ENCODE measurements around the gene MYH14. TPM values are rescaled to one million over a fixed set of nuclear protein-coding genes. Genes with fewer than 3 reads are reported as not detected.

MYH14 gene
- polyA plus RNA-seq, 1 donor from 2014 or later, result not detected

GRCh38 chr19:50277966-50278580 is 74.7 kb downstream of the MYH14 start:
- no peak overlapping the region for H3K4me2 ChIP-seq (ENCODE audit: low read length)
- no peaks in the 10 kb centered on the region for H3K9me3 ChIP-seq (ENCODE audit: low read length)
- TF ChIP-seq EP300 (conservative IDR thresholded peaks at IDR 0.05; ENCODE audit: poor library complexity, severe bottlenecking), result no peak
- TF ChIP-seq CTCF (IDR thresholded peaks at IDR 0.05; ENCODE audit: poor library complexity, severe bottlenecking), result no peak
- TF ChIP-seq REST (IDR thresholded peaks at IDR 0.05; ENCODE audit: borderline replicate concordance), result no peak
- no peak for TF ChIP-seq EZH2 (IDR thresholded peaks at IDR 0.05; ENCODE audit: borderline replicate concordance, insufficient read depth, low read length, poor library complexity, severe bottlenecking)
- H3F3A ChIP-seq (ENCODE audit: insufficient read depth, low read length, poor library complexity, severe bottlenecking), result no peaks in the 10 kb centered on the region
- no peak overlapping the region for H2AFZ ChIP-seq (ENCODE audit: low read depth, low read length)
- no peak overlapping the region for H3K9ac ChIP-seq (ENCODE audit: low read length)
- H3K27ac ChIP-seq (ENCODE audit: low read length), result no peak overlapping the region
- no peaks in the 10 kb centered on the region for H3K36me3 ChIP-seq (ENCODE audit: insufficient read depth, low read length)
- H4K20me1 ChIP-seq (ENCODE audit: insufficient read depth), result no peaks in the 10 kb centered on the region
- H3K9me2 ChIP-seq (ENCODE audit: insufficient read depth, low read length), result no peaks in the 10 kb centered on the region
- H3K79me2 ChIP-seq (replicated peaks; ENCODE audit: insufficient read depth, low read length), result no peaks in the 10 kb centered on the region
- H3K4me3 ChIP-seq (ENCODE audit: low read length), result no peak overlapping the region
- H3K27me3 ChIP-seq (ENCODE audit: insufficient read depth, low read depth, low read length), result no peaks in the 10 kb centered on the region

GRCh38 chr19:50280074-50280473 is 76.7 kb downstream of the MYH14 start:
- Histone ChIP-seq H4K20me1 (ENCODE audit: insufficient read depth) (no peaks in the 10 kb centered on the region), H3K9me2 (ENCODE audit: insufficient read depth, low read length) (no peaks in the 10 kb centered on the region), H3K9me3 (ENCODE audit: low read length) (no peaks in the 10 kb centered on the region), H3F3A (ENCODE audit: insufficient read depth, low read length, poor library complexity, severe bottlenecking) (no peaks in the 10 kb centered on the region), H2AFZ (ENCODE audit: low read depth, low read length) (no peak overlapping the region), H3K79me2 (replicated peaks; ENCODE audit: insufficient read depth, low read length) (no peaks in the 10 kb centered on the region), H3K36me3 (ENCODE audit: insufficient read depth, low read length) (no peaks in the 10 kb centered on the region), H3K4me2 (ENCODE audit: low read length) (no peak overlapping the region), H3K27me3 (ENCODE audit: insufficient read depth, low read depth, low read length) (no peaks in the 10 kb centered on the region), H3K9ac (ENCODE audit: low read length) (no peak overlapping the region), H3K4me3 (ENCODE audit: low read length) (no peak overlapping the region), H3K27ac (ENCODE audit: low read length) (no peak overlapping the region)
- TF ChIP-seq EP300 (conservative IDR thresholded peaks at IDR 0.05; ENCODE audit: poor library complexity, severe bottlenecking) (no peak), RAD21 (conservative IDR thresholded peaks at IDR 0.05) (no peak), TAF1 (IDR thresholded peaks at IDR 0.05; ENCODE audit: low read depth) (no peak), EZH2 (IDR thresholded peaks at IDR 0.05; ENCODE audit: borderline replicate concordance, insufficient read depth, low read length, poor library complexity, severe bottlenecking) (no peak), REST (IDR thresholded peaks at IDR 0.05; ENCODE audit: borderline replicate concordance) (no peak), SMC3 (conservative IDR thresholded peaks at IDR 0.05; ENCODE audit: poor library complexity) (no peak), POLR2AphosphoS5 (IDR thresholded peaks at IDR 0.05) (no peak), MXI1 (conservative IDR thresholded peaks at IDR 0.05; ENCODE audit: poor library complexity, severe bottlenecking) (no peak), CTCF (IDR thresholded peaks at IDR 0.05; ENCODE audit: poor library complexity, severe bottlenecking) (no peak)
